ENCODE data around the gene CIITA. TPM values are rescaled to one million over a fixed set of nuclear protein-coding genes. Genes with fewer than 3 reads are reported as not detected.

Gene CIITA
- total RNA-seq, 1 experiment from 2014 or later = not detected

- no peak overlapping the region for H3K4me2 ChIP-seq (ENCODE audit: insufficient read depth, insufficient read length, low read length)
- no peak overlapping the region for H2BK120ac ChIP-seq (ENCODE audit: low read depth, low read length, poor library complexity, severe bottlenecking)
- no peak overlapping the region for H4K5ac ChIP-seq (ENCODE audit: insufficient read length, low read depth, low read length)
- Mint-ChIP-seq H3K27ac (peak overlapping the region in 2 of 3 experiments; percentile 64 to 65; a peak in 1 of 7 replicates), H3K36me3 (ENCODE audit: insufficient read depth in 1 of 3, low read depth in 3 of 3) (peaks cover 0 to 12% (median 3%) of the 10 kb centered on the region in 3 experiments; a peak in 4 of 7 replicates), H3K9me3 (no peaks in the 10 kb centered on the region), H3K27me3 (ENCODE audit: low read depth) (no peaks in the 10 kb centered on the region), H3K4me3 (no peak overlapping the region), H3K4me1 (peaks cover 9 to 29% of the 10 kb centered on the region in 2 experiments)
- H3K4ac ChIP-seq (ENCODE audit: low read depth, low read length) = no peak overlapping the region
- no peak overlapping the region for H3T11ph ChIP-seq (ENCODE audit: low read length)
- no peak overlapping the region for H3K9ac ChIP-seq (ENCODE audit: extremely low read depth, insufficient read length, low read length)
- no peak overlapping the region for H2BK5ac ChIP-seq (ENCODE audit: insufficient read length, low read length)
- WGBS (ENCODE audit: extremely low coverage, insufficient read length, low lambda C conversion rate) = no CpG with 5 or more reads among the region's 6 CpGs
- no peaks in the 10 kb centered on the region for H3K79me2 ChIP-seq (ENCODE audit: insufficient read depth, low read length)
- no peak overlapping the region for H3K14ac ChIP-seq (ENCODE audit: insufficient read depth, low read length)
- H3K79me1 ChIP-seq (ENCODE audit: insufficient read depth, low read depth, low read length, poor library complexity, severe bottlenecking) = no peaks in the 10 kb centered on the region
- no peak overlapping the region for H2BK12ac ChIP-seq (ENCODE audit: insufficient read length, low read depth, low read length)
- no peak overlapping the region for H4K8ac ChIP-seq (replicated peaks; ENCODE audit: insufficient read length, low read depth, low read length)
- H3K4me1 ChIP-seq (ENCODE audit: insufficient read depth, low read length) = no peaks in the 10 kb centered on the region
- no peak overlapping the region for H3K27ac ChIP-seq (ENCODE audit: insufficient read length, low read depth, low read length)
- H4K91ac ChIP-seq (ENCODE audit: insufficient read length, low read depth, low read length) = no peak overlapping the region
- H3K23ac ChIP-seq (ENCODE audit: insufficient read length, low read depth, low read length) = no peak overlapping the region
- no peak overlapping the region for H2AK5ac ChIP-seq (ENCODE audit: insufficient read length, low read length)
- no peaks in the 10 kb centered on the region for H4K20me1 ChIP-seq (ENCODE audit: control insufficient read depth, insufficient read depth, insufficient read length)
- H2BK15ac ChIP-seq (ENCODE audit: low read depth, low read length) = no peak overlapping the region
- no peak overlapping the region for H2BK20ac ChIP-seq (ENCODE audit: low read depth, low read length, poor library complexity, severe bottlenecking)
- no peaks in the 10 kb centered on the region for H3K23me2 ChIP-seq (ENCODE audit: insufficient read length, low read depth, low read length, poor library complexity, severe bottlenecking)
- no peak for TF ChIP-seq CTCF (conservative IDR thresholded peaks at IDR 0.05)
- H3K56ac ChIP-seq (ENCODE audit: insufficient read length, low read depth, low read length) = no peak overlapping the region
- H3K9me3 ChIP-seq (ENCODE audit: control insufficient read depth, low read depth, low read length) = no peaks in the 10 kb centered on the region
- no peak overlapping the region for H3K18ac ChIP-seq (ENCODE audit: insufficient read length, low read depth, low read length)
- no peak overlapping the region for H2AFZ ChIP-seq (ENCODE audit: low read length)
- DNase-seq = no peak
- H3K27me3 ChIP-seq (ENCODE audit: insufficient read depth, low read length) = no peaks in the 10 kb centered on the region
These were observed 101.1 kb downstream of the CIITA start for GRCh38 chr16:10978124-10978523.
